Right renal pelvis (tissue), 4 donors: ENCODE data around the gene FAM186B. TPM values are rescaled to one million over a fixed set of nuclear protein-coding genes. Genes with fewer than 3 reads are reported as not detected.
"Not testable (repeated sequence)": the region's sequence is repeated elsewhere in the genome, so short reads cannot be mapped to it uniquely, and the experiment has no call there.

Experiments
- DNase-seq, 4 donors: peaks; one replicate each; pipeline ENCODE4 v3.0.0-alpha.2; 2013; ENCODE audit warnings: low read depth in 4 of 4, low spot score in 3 of 4, missing footprints in 1 of 4
- polyA plus RNA-seq, 4 donors: library from polyadenylated mRNA; unstranded; fragments of 120-200 nt; gene quantifications; one replicate each; pipeline ENCODE4 v1.2.1, GENCODE V29; 2013; ENCODE audit not compliant: insufficient read length in 4 of 4

FAM186B gene
- polyA plus RNA-seq, 4 donors, result 0.90 to 1.1 (median 1.0) TPM

DNA sequence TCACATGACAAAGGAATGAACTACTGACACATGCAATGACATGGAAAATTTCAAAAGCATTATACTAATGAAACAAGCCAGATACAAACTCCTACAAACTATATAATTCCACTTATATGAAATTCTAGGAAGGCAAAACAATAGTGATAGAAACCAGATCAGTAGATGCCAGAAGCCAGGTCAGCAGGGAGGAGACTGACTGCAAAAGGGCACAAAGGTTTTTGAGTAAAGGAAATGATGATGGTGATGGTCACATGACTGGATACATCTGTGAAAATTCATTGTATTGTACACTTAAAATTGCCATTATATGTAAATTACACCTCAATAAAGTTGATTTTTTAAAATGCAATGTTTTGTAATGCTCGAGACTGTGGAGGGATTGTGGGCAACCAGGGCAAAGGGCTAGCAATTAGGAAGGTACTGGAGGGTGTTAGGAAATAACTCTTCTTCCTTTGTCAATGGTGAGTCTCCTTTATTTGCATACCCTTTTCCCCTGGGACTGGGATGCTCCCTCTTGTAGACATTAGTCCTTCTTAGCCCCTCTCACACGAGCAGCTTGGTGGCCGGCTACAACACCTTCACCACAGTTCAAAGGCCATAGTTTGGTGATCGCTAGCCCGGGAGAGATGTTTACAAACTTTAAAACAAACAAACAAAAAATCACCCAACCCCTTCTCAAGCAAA lies 11.2 kb upstream of the FAM186B start:
- no peak for DNase-seq

DNA sequence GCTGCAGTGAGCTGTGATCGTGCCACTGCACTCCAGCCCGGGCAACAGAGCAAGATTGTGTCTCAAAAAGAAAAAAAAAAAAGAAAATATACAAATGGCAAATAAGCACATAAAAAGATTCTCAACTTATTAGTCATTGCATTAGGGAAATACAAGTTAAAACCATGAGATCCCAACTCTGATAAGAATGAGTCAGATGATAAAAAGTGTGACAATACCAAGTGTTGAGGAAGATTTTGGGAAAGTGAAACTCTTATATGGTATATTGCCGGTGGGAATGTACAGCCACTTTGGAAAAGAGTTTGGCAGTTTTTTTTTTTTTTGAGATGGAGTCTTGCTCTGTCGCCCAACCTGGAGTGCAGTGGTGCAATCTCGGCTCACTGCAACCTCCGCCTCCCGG lies 10.3 kb upstream of the FAM186B start:
- DNase-seq, result no peak

- no peak for DNase-seq
These were observed 6.8 kb upstream of the FAM186B start for GRCh38 chr12:49612210-49612609.

DNA sequence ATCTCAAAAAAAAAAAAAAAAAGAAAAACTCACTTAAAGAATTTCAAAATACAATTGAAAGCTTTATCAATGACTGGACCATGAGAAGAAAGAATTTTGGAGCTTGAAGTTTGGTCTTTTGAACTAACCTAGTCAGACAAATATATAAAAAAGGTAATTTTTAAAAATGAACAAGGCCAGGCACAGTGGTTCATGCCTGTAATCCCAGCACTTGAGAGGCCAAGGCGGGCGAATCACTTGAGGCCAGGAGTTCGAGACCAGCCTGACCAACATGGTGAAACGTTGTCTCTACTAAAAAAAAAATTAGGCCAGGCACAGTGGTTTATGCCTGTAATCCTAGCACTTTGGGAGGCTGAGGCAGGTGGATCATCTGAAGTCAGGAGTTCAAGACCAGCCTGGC lies 5.3 kb upstream of the FAM186B start:
- not testable (repeated sequence) for DNase-seq

DNA sequence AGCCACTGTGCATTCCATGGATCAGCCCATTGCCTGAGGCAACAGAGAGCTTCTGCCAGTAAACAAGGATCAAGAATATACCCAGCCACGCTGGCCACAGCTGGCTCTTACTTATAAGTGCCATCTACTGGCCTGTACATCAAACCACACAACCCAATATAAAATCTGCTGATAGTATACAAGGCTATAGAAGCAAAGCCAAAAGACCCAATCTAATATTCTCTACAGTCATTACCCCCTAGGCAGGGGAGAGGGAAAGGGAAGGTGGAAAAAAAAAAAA lies 4.4 kb upstream of the FAM186B start:
- DNase-seq, result no peak

GRCh38 chr12:49609059-49609874 lies 3.8 kb upstream of the FAM186B start:
- DNase-seq, result no peak

DNA sequence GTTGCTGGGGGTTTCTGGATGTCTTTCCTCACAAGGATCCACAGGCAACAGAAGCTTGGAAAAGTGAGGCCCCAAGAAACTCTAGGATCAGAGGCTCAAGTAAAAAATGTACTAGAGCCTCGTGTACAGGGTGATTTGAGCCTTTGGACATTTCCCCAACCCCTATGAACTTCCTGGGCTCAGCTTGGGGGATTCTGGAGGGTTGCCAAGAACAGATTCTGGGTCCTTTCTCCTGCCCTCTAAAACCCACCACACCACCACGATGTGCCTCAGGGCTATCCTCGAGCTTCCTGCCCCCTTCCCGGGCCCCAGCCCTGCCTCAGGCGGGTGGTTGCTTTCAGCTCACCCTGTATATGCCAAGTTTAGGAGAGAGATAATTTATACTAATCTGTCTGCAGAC lies 583 bp downstream of the FAM186B start:
- DNase-seq, result no peak

DNA sequence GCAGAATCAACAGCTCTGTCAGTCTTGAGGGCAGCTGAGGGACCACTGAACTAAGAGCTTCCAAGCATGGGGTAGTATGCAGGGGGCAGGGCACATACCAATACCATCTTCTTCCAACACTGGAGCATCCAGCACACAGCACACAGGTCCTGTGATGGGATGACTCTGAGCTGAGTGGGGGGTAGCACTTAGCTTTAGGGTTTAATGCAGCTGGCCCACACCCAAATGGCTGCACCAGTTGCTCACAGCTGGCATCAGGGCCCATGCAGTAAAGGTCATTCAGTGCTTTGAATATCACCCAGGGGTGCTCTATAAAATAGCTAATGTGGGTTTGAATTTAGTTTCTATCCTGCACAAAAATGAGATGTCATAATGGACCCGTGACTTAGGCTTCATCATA lies 1.7 kb downstream of the FAM186B start:
- DNase-seq, result no peak

DNA sequence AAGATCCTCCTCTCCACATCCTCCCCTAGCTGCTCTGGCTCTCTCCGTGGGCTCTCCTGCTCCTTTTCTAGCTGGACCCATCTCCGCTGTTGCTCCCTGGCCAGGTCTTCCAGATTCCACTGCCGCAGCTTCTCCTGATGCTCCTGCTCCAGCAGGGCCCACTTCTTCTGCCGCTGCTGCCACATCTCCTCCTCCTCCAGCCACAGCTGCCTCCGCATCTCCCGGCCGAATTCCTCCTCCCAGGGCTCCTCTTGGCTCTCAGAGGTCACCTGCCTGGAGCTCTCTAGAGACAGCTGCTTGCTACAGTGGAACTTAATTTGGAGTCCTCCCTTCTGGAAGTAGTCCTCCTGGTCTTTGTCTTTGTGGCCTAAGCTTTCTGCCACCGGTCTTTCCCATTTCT lies 5.5 kb downstream of the FAM186B start:
- no peak for DNase-seq

- DNase-seq, result no peak
These were observed 6.9 kb downstream of the FAM186B start for GRCh38 chr12:49598527-49598926.

- DNase-seq, result no peak
These were observed 16.5 kb downstream of the FAM186B start for GRCh38 chr12:49588721-49589516.

DNA sequence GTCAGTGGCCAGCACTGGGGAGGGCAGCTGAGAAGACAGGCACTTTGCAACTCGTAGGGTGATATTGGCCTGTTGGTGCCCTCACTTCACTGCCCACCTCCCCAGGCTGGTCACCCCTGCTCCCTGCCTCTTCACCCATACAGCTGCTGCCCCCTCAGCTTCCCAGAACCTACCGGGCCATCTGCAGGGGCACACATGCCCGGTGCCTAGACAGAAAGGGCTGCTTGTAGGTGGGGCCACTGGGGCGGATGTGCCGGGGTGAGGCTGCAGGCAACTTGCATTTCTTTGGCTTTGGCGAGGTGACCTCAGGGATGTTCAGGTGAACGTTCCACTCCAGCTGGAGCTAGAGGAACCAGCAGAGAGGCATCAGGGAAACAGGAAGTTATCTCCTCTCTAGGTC lies 17.2 kb downstream of the FAM186B start:
- no peak for DNase-seq

DNA sequence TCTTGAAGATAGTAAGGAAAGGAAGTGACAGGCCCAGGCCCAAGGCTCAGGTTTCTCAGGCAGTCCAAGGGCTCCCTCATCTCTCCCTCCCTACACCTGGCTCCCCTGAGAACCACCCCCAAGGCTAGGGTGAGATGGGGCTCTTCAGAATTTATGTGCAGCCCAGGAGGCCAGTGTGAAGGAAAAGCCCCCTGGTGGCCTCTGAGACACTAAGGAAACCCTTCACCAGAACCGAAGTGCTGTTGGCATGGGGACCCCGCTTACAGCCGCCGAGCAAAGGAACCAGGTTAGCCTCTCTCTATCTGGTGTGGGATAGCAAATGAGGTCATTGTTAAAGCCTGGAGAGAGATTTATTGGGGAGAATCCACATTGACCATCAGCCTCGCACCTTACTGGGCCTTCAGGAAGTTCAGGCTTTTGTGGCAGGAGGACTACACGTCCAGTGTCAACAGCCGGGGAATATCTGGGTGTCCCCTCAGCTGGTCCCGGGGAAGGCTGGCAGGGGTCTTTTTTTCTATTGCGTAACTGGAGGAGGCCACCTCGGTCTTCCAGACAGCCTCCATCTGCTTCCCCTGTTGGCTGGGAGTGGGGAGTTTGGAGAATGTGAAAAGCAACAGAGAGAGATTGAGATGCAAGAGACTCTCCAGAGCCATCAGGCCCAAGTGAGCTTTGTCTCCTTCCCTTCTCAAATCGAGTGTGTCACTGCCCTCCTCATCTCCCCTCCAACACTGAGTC lies 18.1 kb downstream of the FAM186B start:
- no peak for DNase-seq

DNA sequence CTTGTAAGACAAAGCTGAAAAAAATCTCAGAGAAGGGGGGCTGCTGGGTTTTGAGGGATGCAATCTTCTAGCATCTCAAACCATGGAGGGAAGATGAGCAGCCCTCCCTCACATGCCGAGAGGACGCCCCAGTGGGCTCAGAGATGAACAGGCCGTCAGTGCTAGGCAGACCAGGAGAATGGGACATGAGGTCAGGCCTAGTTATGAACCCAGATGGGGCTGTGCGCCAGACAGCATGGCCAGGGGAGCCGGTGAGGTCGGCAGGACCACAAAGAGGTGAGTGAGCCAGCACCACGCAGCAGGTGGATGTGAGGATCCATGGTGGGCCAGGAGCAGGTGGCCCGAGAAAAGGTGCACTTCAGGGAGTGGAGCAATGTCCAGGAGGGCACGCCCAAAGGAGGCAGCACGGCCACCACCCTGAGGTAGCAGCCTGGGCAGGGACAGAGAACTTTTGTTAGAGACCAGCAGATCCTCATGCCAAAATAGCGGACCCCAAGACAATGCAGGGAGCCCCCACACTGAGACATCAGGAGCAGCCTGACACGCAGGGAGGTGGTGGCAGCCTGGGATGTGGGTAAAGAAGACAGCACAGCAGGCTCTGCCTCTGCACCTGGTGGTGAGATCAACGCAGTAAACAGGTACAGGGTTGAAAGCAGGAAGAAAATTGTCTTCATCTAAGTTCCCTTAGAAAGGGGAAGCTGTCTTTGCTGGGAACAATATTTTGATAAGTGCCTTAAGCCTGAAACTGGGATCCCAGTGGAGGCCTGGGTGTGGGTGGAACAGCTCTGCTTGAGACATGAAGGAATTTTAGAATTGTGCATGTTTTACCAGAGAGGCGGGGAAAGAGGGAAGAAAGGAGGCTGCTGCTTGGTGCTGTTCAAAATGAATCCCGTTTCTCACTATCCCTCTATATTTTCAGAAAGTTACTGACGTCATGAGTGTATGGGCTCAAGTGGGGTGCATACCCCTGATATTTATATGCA lies 19.7 kb downstream of the FAM186B start:
- no peak for DNase-seq

GRCh38 chr12:49584591-49584990 lies 20.8 kb downstream of the FAM186B start:
- DNase-seq, result no peak

- DNase-seq, result no peak
These were observed 21.9 kb downstream of the FAM186B start for GRCh38 chr12:49583366-49584094.

DNA sequence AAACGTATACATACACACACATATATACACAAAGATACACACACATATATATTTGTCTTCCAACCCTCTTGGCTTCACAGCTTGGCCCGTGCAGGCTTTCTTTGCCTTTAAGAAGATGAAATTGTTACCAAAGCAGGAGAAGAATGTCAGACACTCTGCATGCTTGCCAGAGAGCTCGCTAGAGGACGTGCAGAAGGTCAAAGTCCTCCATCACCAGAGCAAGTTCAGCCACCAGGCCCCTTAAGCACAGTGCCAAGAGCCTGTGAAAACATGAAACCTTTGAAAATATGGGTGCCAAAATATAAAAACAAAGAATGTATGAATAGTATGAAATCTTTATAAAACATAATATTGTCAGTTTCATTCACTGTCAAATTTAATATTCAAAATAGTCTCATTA lies 22.6 kb downstream of the FAM186B start:
- no peak for DNase-seq

DNA sequence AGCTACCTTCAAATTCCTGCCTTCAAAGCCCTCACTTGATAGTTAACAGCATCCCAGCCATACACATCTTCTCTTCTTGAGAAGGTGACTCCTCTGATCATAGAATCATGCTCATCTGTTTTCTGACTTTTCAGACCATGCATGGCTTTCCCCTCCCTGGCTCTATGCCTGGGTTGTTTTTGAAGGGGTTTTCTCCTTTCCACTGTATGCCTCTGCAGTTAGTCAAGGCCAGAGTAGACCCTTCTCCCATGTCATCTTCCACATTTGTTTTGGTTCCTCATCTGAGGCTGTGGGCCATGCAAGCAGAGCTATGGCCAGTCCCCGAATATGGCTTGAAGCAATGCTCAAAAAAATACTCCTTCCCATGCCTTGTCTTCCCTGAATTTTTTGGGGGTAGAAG lies 23.2 kb downstream of the FAM186B start:
- no peak for DNase-seq
